Uterus (tissue), 2 donors: Measurements from ENCODE around the gene ADRA2C.

Experiments
- POLR2A ChIP-seq, 2 donors: fragments of 450-650 bp; IDR thresholded peaks; one replicate each; pipeline ENCODE4 v1.6.1; 2016; ENCODE audit warnings: antibody characterized with exemption in 2 of 2, mild to moderate bottlenecking in 1 of 2, moderate library complexity in 1 of 2
- TF ChIP-seq, protein P1 (sequence below), 4 experiments: fragments of 200-600 bp in 2 of 4; fragments of 450-650 bp in 2 of 4; sonication (generic) in 2 of 4; IDR thresholded peaks; one replicate each; pipeline ENCODE4 v1.5.1; 2016 to 2019; ENCODE audit warnings: antibody characterized with exemption in 4 of 4, mild to moderate bottlenecking in 2 of 4, moderate library complexity in 1 of 4

DNA sequence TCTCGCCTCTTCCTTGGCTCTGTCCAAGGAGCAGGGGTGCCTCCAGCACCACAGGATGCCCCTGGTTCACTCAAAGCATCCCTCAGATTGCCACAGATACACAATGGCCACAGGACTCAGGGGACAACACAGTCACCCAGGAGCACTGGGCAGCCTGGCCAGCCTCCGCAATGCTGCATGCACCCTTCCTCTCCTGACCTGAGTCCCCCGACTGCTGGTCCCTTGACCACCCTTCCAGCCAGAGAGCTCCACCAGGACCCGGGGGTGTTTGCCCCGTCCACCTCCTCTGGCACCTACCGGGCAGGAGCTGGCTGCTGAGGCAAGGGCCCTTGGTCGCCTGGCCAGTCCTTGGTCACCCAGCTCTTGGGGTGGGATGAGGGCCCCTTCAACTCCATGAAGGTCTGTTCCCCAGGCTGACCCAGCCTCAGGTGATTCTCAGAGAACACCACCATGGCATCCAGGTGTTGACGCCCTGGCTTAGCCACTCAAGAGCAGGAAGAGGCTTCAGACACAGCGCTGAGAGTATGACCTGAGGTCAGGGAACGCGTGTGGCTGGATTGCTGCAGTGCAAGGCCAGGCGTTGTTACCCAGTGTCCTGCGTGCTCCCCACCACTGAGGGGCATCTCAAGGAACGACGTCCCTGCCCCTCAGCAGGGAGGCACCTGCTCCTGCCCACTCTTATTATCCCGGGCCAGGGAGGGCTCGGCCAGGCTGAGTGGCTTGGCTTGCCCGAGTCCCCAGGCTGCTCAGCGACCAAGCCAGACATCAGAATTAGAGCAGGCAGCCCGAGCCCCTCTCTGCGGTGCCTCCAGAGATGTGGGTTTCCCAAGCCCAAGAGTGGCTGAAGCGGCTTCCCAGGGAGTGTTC is 10.2 kb downstream of the ADRA2C start:
- TF ChIP-seq, protein P1, sequence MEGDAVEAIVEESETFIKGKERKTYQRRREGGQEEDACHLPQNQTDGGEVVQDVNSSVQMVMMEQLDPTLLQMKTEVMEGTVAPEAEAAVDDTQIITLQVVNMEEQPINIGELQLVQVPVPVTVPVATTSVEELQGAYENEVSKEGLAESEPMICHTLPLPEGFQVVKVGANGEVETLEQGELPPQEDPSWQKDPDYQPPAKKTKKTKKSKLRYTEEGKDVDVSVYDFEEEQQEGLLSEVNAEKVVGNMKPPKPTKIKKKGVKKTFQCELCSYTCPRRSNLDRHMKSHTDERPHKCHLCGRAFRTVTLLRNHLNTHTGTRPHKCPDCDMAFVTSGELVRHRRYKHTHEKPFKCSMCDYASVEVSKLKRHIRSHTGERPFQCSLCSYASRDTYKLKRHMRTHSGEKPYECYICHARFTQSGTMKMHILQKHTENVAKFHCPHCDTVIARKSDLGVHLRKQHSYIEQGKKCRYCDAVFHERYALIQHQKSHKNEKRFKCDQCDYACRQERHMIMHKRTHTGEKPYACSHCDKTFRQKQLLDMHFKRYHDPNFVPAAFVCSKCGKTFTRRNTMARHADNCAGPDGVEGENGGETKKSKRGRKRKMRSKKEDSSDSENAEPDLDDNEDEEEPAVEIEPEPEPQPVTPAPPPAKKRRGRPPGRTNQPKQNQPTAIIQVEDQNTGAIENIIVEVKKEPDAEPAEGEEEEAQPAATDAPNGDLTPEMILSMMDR (IDR thresholded peaks at IDR 0.05): no peak
- TF ChIP-seq POLR2A (IDR thresholded peaks at IDR 0.05): no peak
